ENCODE measurements around the gene SNF8.

GRCh38 chr17:48901241-48901640 is 43.4 kb downstream of the SNF8 start:
- TF ChIP-seq CTCF (IDR thresholded peaks at IDR 0.05) (no peak), POLR2A (IDR thresholded peaks at IDR 0.05) (no peak)

Data from Peyer's patch (tissue), 4 donors.